Suprapubic skin (tissue), 4 donors: ENCODE measurements around the gene NAV3. TPM values are rescaled to one million over a fixed set of nuclear protein-coding genes. Genes with fewer than 3 reads are reported as not detected.

Experiments
- DNase-seq, 2 donors: peaks; one replicate each; pipeline ENCODE4 v3.0.0-alpha.2; 2019; ENCODE audit warnings: low spot score in 2 of 2
- H3K27ac ChIP-seq: fragments of 200-600 bp; sonication (generic); one replicate; pipeline ENCODE4 v1.5.1; 2019
- H3K27me3 ChIP-seq: fragments of 200-600 bp; sonication (generic); one replicate; pipeline ENCODE4 v1.5.1; 2019
- H3K36me3 ChIP-seq: fragments of 200-600 bp; sonication (generic); one replicate; pipeline ENCODE4 v1.5.1; 2019
- H3K4me1 ChIP-seq: fragments of 200-600 bp; sonication (generic); one replicate; pipeline ENCODE4 v1.5.1; 2019
- H3K4me3 ChIP-seq: fragments of 200-600 bp; sonication (generic); one replicate; pipeline ENCODE4 v1.5.1; 2019; ENCODE audit warnings: mild to moderate bottlenecking
- H3K9me3 ChIP-seq: fragments of 200-600 bp; sonication (generic); one replicate; pipeline ENCODE4 v1.5.1; 2019
- CTCF ChIP-seq, 2 donors: fragments of 200-600 bp in 1 of 2; fragments of 450-650 bp in 1 of 2; sonication (generic) in 1 of 2; IDR thresholded peaks; one replicate each; pipeline ENCODE4 v1.5.1; 2016 to 2019; ENCODE audit warnings: antibody characterized with exemption in 2 of 2, mild to moderate bottlenecking in 1 of 2, moderate library complexity in 1 of 2
- EP300 ChIP-seq: sonication (generic); formaldehyde crosslinking; IDR thresholded peaks from one replicate; pipeline ENCODE4 v1.6.1; 2017; ENCODE audit warnings: antibody characterized with exemption
- POLR2A ChIP-seq, 2 donors: fragments of 450-650 bp; IDR thresholded peaks; one replicate each; pipeline ENCODE4 v1.6.1; 2017; ENCODE audit warnings: antibody characterized with exemption in 2 of 2, mild to moderate bottlenecking in 2 of 2, moderate library complexity in 2 of 2
- POLR2AphosphoS5 ChIP-seq, 3 donors: sonication (generic); formaldehyde crosslinking; IDR thresholded peaks; one replicate each; pipeline ENCODE4 v1.6.1; 2017; ENCODE audit warnings: antibody characterized with exemption in 3 of 3
- WGBS: methylation state at CpG from one replicate; pipeline ENCODE4 v1.1.5; 2018; 5-methylcytosine and 5-hydroxymethylcytosine counted together
- total RNA-seq, 4 donors: library from RNA; depleted of rRNA; stranded (reverse); fragments of >200 nt; gene quantifications; one replicate each; pipeline ENCODE4 v1.1.0, GENCODE V29; 2016

The NAV3 gene
- total RNA-seq, 4 donors from 2014 or later: 11.7 to 20.9 (median 15.7) TPM

- TF ChIP-seq CTCF (IDR thresholded peaks at IDR 0.05) (no peak), POLR2AphosphoS5 (IDR thresholded peaks at IDR 0.05) (no peak), POLR2A (IDR thresholded peaks at IDR 0.05) (no peak), EP300 (no peak)
- H3K4me1 ChIP-seq: no peaks in the 10 kb centered on the region
- no peak for DNase-seq
- no peaks in the 10 kb centered on the region for H3K36me3 ChIP-seq
- H3K27me3 ChIP-seq: no peaks in the 10 kb centered on the region
- no peak overlapping the region for H3K4me3 ChIP-seq
- H3K9me3 ChIP-seq: no peaks in the 10 kb centered on the region
- no peak overlapping the region for H3K27ac ChIP-seq
These were observed 153.2 kb downstream of the NAV3 start for GRCh38 chr12:77983859-77984258.

DNA sequence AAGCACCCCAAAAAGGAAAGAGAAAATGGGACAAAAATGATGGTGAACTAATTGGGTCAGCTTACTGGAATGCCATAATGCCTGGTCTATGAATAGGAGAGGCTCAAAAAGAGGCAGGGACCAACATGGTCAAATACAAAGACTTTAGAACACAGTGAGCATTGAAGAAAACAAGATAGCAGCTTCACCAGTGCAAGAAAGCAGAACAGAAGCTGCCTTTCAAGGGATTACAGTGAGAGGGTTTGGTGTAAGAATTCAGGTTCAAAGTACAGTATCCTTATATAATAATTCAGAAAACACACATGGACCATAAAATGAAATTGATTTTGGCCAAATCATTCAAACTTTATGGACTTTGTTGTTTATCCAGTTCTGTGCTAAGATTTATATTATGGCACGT is 162.1 kb downstream of the NAV3 start:
- H3K4me1 ChIP-seq: no peaks in the 10 kb centered on the region
- 79% methylated on average over 1 of the region's 1 CpG for WGBS
- H3K9me3 ChIP-seq: no peaks in the 10 kb centered on the region
- no peak overlapping the region for H3K27ac ChIP-seq
- TF ChIP-seq POLR2AphosphoS5 (IDR thresholded peaks at IDR 0.05) (no peak), EP300 (no peak), POLR2A (IDR thresholded peaks at IDR 0.05) (no peak), CTCF (IDR thresholded peaks at IDR 0.05) (no peak)
- H3K27me3 ChIP-seq: no peaks in the 10 kb centered on the region
- no peaks in the 10 kb centered on the region for H3K36me3 ChIP-seq
- no peak for DNase-seq
- H3K4me3 ChIP-seq: no peak overlapping the region

DNA sequence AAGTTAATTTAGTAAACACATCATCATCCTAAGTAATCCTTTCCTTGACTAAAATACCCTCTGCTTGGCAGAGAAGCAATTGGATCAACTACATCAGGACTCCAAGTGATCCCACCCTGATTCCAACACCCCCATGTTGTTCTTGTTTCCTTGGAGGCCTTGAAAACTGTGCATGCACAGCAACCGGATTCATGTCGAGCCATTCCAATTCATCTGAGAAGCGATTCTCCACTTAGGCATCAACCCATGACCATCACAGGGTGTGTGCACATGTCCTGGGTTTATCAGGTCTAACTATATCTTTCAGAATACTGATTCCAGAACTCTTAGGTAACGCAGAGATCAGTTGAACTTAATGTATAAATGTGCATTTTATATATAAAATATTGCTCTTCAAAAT is 163.0 kb downstream of the NAV3 start:
- no peaks in the 10 kb centered on the region for H3K27me3 ChIP-seq
- TF ChIP-seq CTCF (IDR thresholded peaks at IDR 0.05): no peak
- TF ChIP-seq EP300: no peak
- TF ChIP-seq POLR2A (IDR thresholded peaks at IDR 0.05): no peak
- TF ChIP-seq POLR2AphosphoS5 (IDR thresholded peaks at IDR 0.05): no peak
- no peaks in the 10 kb centered on the region for H3K9me3 ChIP-seq
- no peaks in the 10 kb centered on the region for H3K4me1 ChIP-seq
- H3K36me3 ChIP-seq: no peaks in the 10 kb centered on the region
- WGBS: 64% methylated on average over 4 of the region's 4 CpGs
- H3K4me3 ChIP-seq: no peak overlapping the region
- no peak overlapping the region for H3K27ac ChIP-seq
- no peak for DNase-seq

GRCh38 chr12:77995436-77996167 is 164.9 kb downstream of the NAV3 start:
- no peak for DNase-seq
- Histone ChIP-seq H3K4me3 (no peak overlapping the region), H3K36me3 (no peaks in the 10 kb centered on the region), H3K9me3 (no peaks in the 10 kb centered on the region), H3K4me1 (no peaks in the 10 kb centered on the region), H3K27ac (no peak overlapping the region), H3K27me3 (no peaks in the 10 kb centered on the region)
- WGBS: 83% methylated on average over 2 of the region's 2 CpGs
- no peak for TF ChIP-seq POLR2AphosphoS5 (IDR thresholded peaks at IDR 0.05)
- no peak for TF ChIP-seq POLR2A (IDR thresholded peaks at IDR 0.05)
- TF ChIP-seq EP300: no peak
- no peak for TF ChIP-seq CTCF (IDR thresholded peaks at IDR 0.05)

DNA sequence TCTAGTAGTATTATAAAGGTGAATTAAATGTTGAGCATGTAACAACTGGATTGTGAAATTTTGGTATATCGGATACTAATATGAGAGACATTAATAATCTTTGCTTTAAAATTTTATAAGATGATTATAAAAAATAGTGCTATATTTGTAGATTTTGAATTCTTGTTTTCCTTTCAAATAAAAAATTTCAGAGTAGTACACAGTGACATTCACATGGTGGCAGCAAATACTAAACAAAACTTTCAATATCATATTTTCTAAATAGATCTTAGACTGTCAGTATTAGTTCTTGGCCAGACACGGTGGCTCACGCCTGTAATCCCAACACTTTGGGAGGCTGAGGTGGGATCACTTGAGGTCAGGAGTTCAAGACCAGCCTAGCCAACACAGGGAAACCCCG is 166.0 kb downstream of the NAV3 start:
- Histone ChIP-seq H3K27ac (no peak overlapping the region), H3K36me3 (no peaks in the 10 kb centered on the region), H3K4me3 (no peak overlapping the region), H3K9me3 (no peaks in the 10 kb centered on the region), H3K27me3 (no peaks in the 10 kb centered on the region), H3K4me1 (no peaks in the 10 kb centered on the region)
- DNase-seq: no peak
- WGBS: 80% methylated on average over 4 of the region's 4 CpGs
- no peak for TF ChIP-seq CTCF (IDR thresholded peaks at IDR 0.05)
- no peak for TF ChIP-seq EP300
- no peak for TF ChIP-seq POLR2A (IDR thresholded peaks at IDR 0.05)
- TF ChIP-seq POLR2AphosphoS5 (IDR thresholded peaks at IDR 0.05): no peak
